HUES64 (cell line): ENCODE data around the gene OPCML.

Source experiments
- H3K27ac ChIP-seq: 2 replicates; pipeline ENCODE4 v1.7.0; 2013; ENCODE audit warnings: low read depth, low read length, inconsistent platforms
- H3K27me3 ChIP-seq: 2 replicates; pipeline ENCODE4 v1.6.1; 2013; ENCODE audit warnings: mild to moderate bottlenecking, low read length; ENCODE audit not compliant: insufficient read depth
- H3K36me3 ChIP-seq: 2 replicates; pipeline ENCODE4 v1.6.1; 2013; ENCODE audit warnings: mild to moderate bottlenecking, low read length; ENCODE audit not compliant: insufficient read depth
- H3K4me1 ChIP-seq: 2 replicates; pipeline ENCODE4 v1.6.1; 2013; ENCODE audit warnings: mild to moderate bottlenecking, low read length, moderate library complexity; ENCODE audit not compliant: insufficient read depth
- H3K4me3 ChIP-seq: 2 replicates; pipeline ENCODE4 v1.5.1; 2013; ENCODE audit warnings: mild to moderate bottlenecking, low read length, moderate library complexity
- H3K9ac ChIP-seq: 2 replicates; pipeline ENCODE4 v1.6.1; 2013; ENCODE audit warnings: mild to moderate bottlenecking, low read depth, low read length
- H3K9me3 ChIP-seq: 2 replicates; pipeline ENCODE4 v1.6.1; 2013; ENCODE audit warnings: low read depth, low read length; ENCODE audit not compliant: insufficient read depth
- WGBS: fragments of 150-250, 120-280 bp; methylation state at CpG from one replicate; pipeline ENCODE4 v1.1.7; 2013; ENCODE audit warnings: missing lambda C conversion rate; 5-methylcytosine and 5-hydroxymethylcytosine counted together

The OPCML gene

DNA sequence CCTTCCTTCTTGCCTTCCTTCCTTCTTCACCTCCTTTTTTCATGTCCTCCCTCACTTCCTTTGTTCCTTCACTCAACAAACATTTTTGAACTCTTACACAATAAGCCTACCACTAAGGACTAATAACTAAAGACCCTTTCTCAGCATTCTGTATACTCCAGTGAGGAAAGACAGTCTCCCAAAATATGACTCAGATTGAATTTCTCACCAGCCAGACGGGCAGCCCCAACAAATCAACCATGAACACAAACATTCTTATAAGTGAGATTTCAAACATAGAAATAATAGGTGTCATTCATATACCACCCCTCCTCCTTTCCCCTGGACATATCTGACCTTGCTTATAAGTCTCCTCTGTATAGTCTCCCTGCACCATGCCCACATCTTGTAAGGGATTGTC lies 1079.7 kb downstream of the OPCML start:
- H3K27ac ChIP-seq: peak overlapping the region; percentile 88; the same call in 1 of the 2 replicates
- H3K9ac ChIP-seq: no peak overlapping the region
- H3K4me3 ChIP-seq: no peak overlapping the region
- WGBS: 89% methylated on average over 1 of the region's 1 CpG
- H3K36me3 ChIP-seq: no peaks in the 10 kb centered on the region
- no peaks in the 10 kb centered on the region for H3K27me3 ChIP-seq
- no peaks in the 10 kb centered on the region for H3K9me3 ChIP-seq
- peaks cover 35% of the 10 kb centered on the region for H3K4me1 ChIP-seq

DNA sequence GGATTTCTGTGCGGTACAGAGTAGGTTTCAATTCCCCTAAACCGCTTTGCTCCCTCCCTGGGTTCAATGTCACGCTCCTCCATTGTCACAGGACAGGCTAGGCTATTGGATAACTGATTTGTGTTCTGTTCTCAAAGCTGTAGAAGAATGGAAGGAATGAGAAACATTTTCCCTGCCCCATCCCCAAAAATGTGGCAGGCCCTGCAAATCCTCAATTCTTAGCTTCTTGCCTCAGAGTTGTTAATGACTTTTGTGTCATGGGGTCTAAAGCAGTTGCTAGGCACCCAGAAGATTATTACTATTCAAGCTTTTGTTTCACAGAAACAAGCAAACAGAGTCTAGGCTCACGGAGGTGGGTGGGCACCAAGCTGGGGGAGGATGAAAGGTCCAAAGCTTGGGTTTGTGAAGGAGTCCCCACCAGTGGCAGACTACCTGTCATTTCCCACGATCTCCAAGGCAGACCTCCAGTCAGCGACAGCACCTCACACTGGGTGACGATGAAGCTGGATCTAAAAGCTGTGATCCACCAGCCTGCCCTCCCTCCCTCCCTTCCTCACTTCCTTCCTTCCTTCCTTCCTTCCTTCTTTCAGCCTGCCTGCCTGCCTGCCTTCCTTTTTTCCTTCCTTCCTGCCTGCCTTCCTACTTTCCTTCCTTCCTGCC lies 1080.2 kb downstream of the OPCML start:
- peak overlapping the region; percentile 88; the same call in 1 of the 2 replicates for H3K27ac ChIP-seq
- no peak overlapping the region; the same call in 1 of the 2 replicates for H3K9ac ChIP-seq
- H3K4me3 ChIP-seq: no peak overlapping the region
- H3K36me3 ChIP-seq: no peaks in the 10 kb centered on the region
- peaks cover 35% of the 10 kb centered on the region for H3K4me1 ChIP-seq
- 65% methylated on average over 7 of the region's 7 CpGs for WGBS
- H3K27me3 ChIP-seq: no peaks in the 10 kb centered on the region
- no peaks in the 10 kb centered on the region for H3K9me3 ChIP-seq

DNA sequence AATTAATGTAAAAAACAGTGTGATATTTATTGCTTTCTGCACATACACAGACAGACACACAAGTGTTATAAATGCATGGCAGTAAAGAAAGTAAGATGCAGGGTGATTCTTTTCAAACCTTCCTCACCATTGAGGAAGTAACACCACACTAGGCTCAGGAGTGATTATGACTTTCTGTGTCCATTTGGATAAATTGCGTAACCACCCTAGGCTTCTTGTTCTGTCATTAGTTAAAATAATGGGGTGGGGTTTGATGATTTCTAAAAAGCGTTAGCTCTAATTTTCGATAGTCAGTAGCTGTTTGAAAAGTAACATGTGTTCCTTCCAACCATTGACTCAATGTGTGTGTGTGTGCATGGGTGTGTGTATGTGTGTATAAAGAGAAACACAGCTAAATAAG lies 1081.7 kb downstream of the OPCML start:
- Histone ChIP-seq H3K4me3 (no peak overlapping the region), H3K9me3 (no peaks in the 10 kb centered on the region), H3K4me1 (peaks cover 28% of the 10 kb centered on the region), H3K27ac (no peak overlapping the region; the same call in 1 of the 2 replicates), H3K9ac (no peak overlapping the region), H3K27me3 (no peaks in the 10 kb centered on the region), H3K36me3 (no peaks in the 10 kb centered on the region)
- WGBS: 91% methylated on average over 3 of the region's 3 CpGs

DNA sequence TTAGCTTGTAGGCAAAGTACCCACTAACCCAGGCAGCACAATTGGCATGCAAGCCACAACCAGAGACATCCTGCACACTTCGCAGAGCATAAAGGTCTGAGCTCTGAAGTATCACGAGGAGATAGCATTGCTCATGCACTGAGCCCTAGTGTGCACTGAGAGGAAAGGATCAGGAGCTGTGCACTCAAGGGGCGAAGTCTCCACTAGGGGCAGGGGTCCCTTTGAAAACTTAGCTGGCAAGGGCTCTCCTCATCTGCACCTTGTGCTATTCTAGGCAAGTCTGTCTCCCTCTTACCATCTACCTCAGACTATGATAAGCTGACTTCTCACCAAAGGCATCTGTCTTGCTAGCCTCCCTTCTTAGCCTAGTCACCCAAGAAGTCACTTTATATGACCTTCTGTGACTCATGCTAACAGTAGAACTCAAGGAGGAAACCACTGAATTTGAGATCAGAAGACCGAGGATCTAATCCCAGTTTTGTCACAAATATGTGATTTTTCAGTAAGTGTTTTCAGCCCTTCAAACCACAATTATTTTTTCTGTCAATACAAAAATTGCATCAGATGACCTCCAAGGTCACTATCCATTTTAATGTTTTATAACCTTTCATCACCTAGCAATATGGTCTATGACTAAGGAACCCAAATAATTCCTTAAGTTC lies 1083.8 kb downstream of the OPCML start:
- Histone ChIP-seq H3K9ac (no peak overlapping the region), H3K4me1 (peaks cover 25% of the 10 kb centered on the region), H3K4me3 (no peak overlapping the region), H3K9me3 (no peaks in the 10 kb centered on the region), H3K27ac (no peak overlapping the region), H3K27me3 (no peaks in the 10 kb centered on the region), H3K36me3 (no peaks in the 10 kb centered on the region)
- WGBS: 94% methylated on average over 4 of the region's 4 CpGs

DNA sequence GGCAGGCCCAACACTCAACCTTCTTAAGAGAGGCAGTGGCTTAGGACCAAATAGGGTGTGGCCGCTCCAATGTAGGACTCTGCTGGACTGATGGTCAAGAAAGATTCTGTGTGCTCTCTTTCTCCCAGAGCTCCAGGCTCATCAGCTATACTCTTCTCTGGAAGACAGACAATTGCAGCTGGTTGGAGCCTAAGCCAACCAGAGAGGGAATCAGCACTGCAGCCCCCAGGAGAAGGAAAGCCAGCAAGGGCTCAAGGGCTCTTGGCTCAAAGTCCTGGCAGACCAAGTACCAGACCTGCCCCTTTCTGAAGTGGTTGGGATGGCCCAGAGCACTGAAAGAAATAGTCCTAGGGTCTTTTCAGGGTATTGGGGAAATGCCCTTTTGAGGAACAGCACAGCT lies 1084.5 kb downstream of the OPCML start:
- WGBS: 92% methylated on average over 1 of the region's 1 CpG
- Histone ChIP-seq H3K4me1 (peaks cover 18% of the 10 kb centered on the region), H3K4me3 (no peak overlapping the region), H3K9me3 (no peaks in the 10 kb centered on the region), H3K27ac (no peak overlapping the region), H3K9ac (no peak overlapping the region), H3K27me3 (no peaks in the 10 kb centered on the region), H3K36me3 (no peaks in the 10 kb centered on the region)

DNA sequence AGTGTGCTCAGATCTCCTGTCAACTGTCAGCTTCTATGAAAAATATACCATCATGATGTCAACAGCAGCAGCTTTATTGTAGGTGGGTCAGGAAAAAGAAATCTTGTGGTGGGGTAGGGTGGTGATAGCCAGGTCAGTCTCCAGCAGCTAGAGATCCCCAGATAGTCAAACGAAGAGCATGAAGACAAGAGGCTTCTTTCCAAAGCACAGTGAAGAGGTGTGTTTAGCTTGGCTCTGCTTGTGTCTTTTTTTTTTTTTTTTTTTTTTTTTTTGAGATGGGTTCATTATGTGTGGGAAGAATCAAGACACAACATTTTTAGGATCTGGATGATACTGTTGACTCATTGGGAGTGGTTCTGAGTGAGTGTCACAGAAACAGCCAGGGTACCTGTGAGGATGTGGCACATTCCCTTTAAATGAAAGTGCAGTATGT lies 1086.4 kb downstream of the OPCML start:
- Histone ChIP-seq H3K36me3 (no peaks in the 10 kb centered on the region), H3K9ac (no peak overlapping the region), H3K4me1 (peaks cover 2% of the 10 kb centered on the region; the same call in 1 of the 2 replicates), H3K9me3 (no peaks in the 10 kb centered on the region), H3K27me3 (no peaks in the 10 kb centered on the region), H3K4me3 (no peak overlapping the region), H3K27ac (no peak overlapping the region)
- WGBS: 83% methylated on average over 1 of the region's 1 CpG

DNA sequence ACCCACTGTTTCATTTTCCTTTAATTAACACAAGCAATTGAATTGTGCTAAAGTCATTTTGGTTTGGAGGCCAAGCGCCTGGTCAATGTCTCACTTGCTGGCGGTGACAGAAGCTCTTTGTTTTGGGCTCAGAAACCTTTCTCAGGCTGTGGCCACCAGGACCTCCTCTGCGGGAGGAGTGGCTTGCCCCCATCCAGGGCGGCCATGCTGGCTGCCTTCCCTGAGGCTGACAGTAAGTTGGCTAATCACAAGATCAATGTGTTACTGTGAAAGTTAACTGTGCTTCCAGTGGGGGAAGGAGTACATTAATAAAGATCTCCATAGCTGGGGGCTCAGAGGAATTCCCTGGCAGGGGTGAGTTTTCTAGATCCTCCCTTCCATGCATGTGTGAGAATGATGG lies 1087.4 kb downstream of the OPCML start:
- Histone ChIP-seq H3K27ac (no peak overlapping the region), H3K36me3 (no peaks in the 10 kb centered on the region), H3K4me3 (no peak overlapping the region), H3K4me1 (no peaks in the 10 kb centered on the region), H3K27me3 (no peaks in the 10 kb centered on the region), H3K9ac (no peak overlapping the region), H3K9me3 (no peaks in the 10 kb centered on the region)
- WGBS: 95% methylated on average over 4 of the region's 4 CpGs

DNA sequence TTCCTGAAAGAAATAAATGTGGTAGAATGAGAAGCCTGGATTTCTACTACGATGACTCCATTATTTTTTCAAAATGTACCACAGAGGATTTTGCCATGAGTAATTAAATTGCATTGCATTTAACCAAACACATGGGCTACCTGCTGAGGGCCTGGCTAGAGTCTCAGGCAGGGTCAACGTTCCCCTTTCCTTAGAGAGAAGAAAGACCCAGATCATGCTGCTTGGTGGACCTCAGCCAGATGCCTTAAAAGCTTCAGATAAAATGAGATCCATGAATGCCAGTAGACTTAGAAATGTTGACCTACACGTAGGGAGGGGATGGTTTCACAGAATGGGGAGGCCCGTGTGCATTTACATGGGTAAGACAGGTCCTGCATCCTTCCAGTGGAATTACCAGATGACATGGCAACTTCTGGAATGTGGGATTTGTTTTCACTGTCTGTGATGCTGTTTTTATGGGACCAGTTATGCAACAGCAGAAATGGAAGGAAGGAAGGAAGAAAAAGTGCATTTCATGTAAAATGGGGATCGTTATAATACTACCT lies 1092.5 kb downstream of the OPCML start:
- no peak overlapping the region for H3K4me3 ChIP-seq
- WGBS: 90% methylated on average over 5 of the region's 5 CpGs
- H3K27ac ChIP-seq: no peak overlapping the region
- no peaks in the 10 kb centered on the region for H3K9me3 ChIP-seq
- no peaks in the 10 kb centered on the region for H3K4me1 ChIP-seq
- no peaks in the 10 kb centered on the region for H3K36me3 ChIP-seq
- no peaks in the 10 kb centered on the region for H3K27me3 ChIP-seq
- H3K9ac ChIP-seq: no peak overlapping the region

DNA sequence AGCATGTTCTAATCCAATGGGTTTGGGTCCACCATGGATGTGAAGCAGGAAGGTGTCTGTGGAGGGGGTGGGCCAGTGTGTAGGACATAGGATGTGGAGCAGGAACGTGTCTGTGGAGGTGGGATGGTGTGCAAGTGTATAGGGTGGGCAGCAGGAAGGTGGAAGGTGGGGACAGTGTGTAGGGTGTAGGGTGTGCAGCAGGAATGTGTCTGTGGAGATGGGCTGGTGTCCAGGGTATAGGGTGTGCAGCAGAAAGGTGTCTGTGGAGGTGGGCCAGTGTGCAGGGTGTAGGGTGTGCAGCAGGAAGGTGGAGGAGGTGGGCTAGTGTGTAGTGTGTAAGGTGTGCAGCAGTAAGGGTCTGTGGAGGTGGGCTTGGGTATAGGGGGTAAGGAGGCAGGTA lies 1093.9 kb downstream of the OPCML start:
- 87% methylated on average over 1 of the region's 1 CpG for WGBS
- no peak overlapping the region for H3K9ac ChIP-seq
- no peaks in the 10 kb centered on the region for H3K9me3 ChIP-seq

DNA sequence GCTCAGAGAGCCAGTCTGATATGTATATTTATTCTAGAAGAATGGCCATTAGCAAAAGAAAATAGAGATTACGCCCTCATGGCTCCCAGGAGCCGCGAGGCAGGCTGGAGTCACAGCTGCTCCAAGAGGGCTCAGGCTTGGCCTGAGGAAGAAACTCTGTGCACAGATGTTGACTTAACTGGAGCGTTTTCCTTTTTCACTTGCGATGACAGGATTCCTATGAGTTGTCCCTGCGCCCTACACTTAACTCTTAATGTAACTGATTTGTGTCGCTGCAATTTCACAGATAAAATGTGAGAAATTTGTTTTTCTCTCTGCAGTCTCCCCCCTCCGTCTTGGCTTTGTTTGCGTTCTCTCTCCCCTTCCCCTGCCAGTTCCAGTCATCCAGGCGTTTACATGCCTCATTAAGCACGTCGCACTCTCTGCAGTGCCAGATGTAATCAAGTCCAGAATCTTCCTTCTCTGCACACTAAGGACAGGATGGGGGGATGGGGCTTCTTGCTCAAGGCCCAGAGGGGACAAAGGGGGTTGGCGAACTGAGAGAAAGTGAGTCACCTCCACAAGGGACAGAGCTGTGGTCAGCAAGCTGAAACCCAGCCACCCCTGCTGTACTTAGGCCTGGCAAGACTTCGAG lies 1101.8 kb downstream of the OPCML start:
- 0 out of 2 replicates have a peak, but pooled peaks cover 7% of the 10 kb centered on the region for H3K4me1 ChIP-seq
- H3K27ac ChIP-seq: no peak overlapping the region
- no peak overlapping the region for H3K4me3 ChIP-seq
- no peaks in the 10 kb centered on the region for H3K36me3 ChIP-seq
- WGBS: 91% methylated on average over 14 of the region's 14 CpGs
- H3K9me3 ChIP-seq: no peaks in the 10 kb centered on the region
- H3K9ac ChIP-seq: no peak overlapping the region
- no peaks in the 10 kb centered on the region for H3K27me3 ChIP-seq

More for the DNA sequence above, 1093.9 kb downstream of the OPCML start:
- H3K27me3 ChIP-seq: no peaks in the 10 kb centered on the region
- no peaks in the 10 kb centered on the region for H3K4me1 ChIP-seq
- H3K27ac ChIP-seq: no peak overlapping the region
- no peaks in the 10 kb centered on the region for H3K36me3 ChIP-seq
- no peak overlapping the region for H3K4me3 ChIP-seq

DNA sequence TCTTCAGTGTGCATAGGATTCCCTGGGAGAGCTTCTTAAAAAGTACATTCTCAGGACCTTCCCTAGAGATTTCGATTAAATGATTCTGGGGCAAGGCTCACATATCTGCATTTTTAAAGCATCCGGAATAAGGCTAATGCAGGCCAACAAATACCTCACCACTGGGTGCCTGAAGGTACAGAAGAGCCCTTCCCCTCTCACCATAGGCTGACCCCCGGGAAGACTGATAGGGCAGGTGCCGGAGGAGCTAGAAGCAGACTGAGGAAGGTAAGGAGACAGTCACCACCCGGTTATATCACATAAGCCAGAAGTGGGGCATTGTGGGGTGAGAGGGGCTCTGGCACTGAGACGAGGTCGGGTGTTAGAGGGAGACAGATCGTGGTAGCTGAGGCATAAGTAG lies 1102.6 kb downstream of the OPCML start:
- no peak overlapping the region for H3K4me3 ChIP-seq
- WGBS: 87% methylated on average over 8 of the region's 8 CpGs
- no peaks in the 10 kb centered on the region for H3K27me3 ChIP-seq
- H3K27ac ChIP-seq: no peak overlapping the region
- H3K9ac ChIP-seq: no peak overlapping the region
- 0 out of 2 replicates have a peak, but pooled peaks cover 7% of the 10 kb centered on the region for H3K4me1 ChIP-seq
- no peaks in the 10 kb centered on the region for H3K36me3 ChIP-seq
- no peaks in the 10 kb centered on the region for H3K9me3 ChIP-seq
